ENCODE data around the gene SPTAN1.

Gene SPTAN1

GRCh38 chr9:128651798-128652197, 99.4 kb downstream of the SPTAN1 start:
- Histone ChIP-seq H2AFZ (ENCODE audit: low read depth, low read length) (no peak overlapping the region), H3K4me3 (ENCODE audit: insufficient read depth in 1 of 2, low read depth in 1 of 2, low read length in 2 of 2) (no peak overlapping the region), H3K14ac (ENCODE audit: low read length in 2 of 2) (no peak overlapping the region), H3K9me3 (ENCODE audit: control insufficient read depth, low read length) (no peaks in the 10 kb centered on the region), H2BK15ac (ENCODE audit: low read depth, poor library complexity, severe bottlenecking) (no peak overlapping the region), H2BK120ac (ENCODE audit: low read depth, low read length) (no peak overlapping the region), H4K8ac (ENCODE audit: low read length) (no peak overlapping the region), H3K27ac (ENCODE audit: low read length, poor library complexity, severe bottlenecking) (no peak overlapping the region), H3K4ac (ENCODE audit: low read depth in 1 of 2, low read length in 2 of 2) (no peak overlapping the region), H3K36me3 (ENCODE audit: control insufficient read depth in 1 of 2, insufficient read depth in 2 of 2, low read depth in 1 of 2, low read length in 2 of 2) (peaks cover 0 to 4% of the 10 kb centered on the region in 2 experiments), H2AK5ac (ENCODE audit: low read length, severe bottlenecking) (peak overlapping the region; percentile 69), H3K4me2 (ENCODE audit: low read length, poor library complexity, severe bottlenecking) (no peak overlapping the region), H4K91ac (ENCODE audit: low read length) (no peak overlapping the region), H3K9ac (ENCODE audit: low read length) (no peak overlapping the region), H3K18ac (ENCODE audit: low read depth in 1 of 2, low read length in 2 of 2) (no peak overlapping the region), H3K79me1 (replicated peaks; ENCODE audit: low read length, poor library complexity, severe bottlenecking) (peaks cover 21% of the 10 kb centered on the region), H2BK5ac (ENCODE audit: low read depth, low read length, poor library complexity, severe bottlenecking) (no peak overlapping the region), H3K27me3 (ENCODE audit: control insufficient read depth in 1 of 2, insufficient read depth in 1 of 2, low read length in 2 of 2) (no peaks in the 10 kb centered on the region), H3K23ac (ENCODE audit: low read length in 2 of 2) (no peak overlapping the region), H2BK12ac (ENCODE audit: low read length in 2 of 2) (no peak overlapping the region), H3K4me1 (ENCODE audit: control insufficient read depth, insufficient read depth, low read depth, low read length) (peaks cover 11% of the 10 kb centered on the region)
- DNase-seq = no peak
- 96% methylated on average over 5 of the region's 5 CpGs for WGBS

GRCh38 chr9:128653908-128654307, 101.5 kb downstream of the SPTAN1 start:
- H2BK5ac ChIP-seq (ENCODE audit: low read depth, low read length, poor library complexity, severe bottlenecking) = no peak overlapping the region
- no peak overlapping the region for H2BK12ac ChIP-seq (ENCODE audit: low read length in 2 of 2)
- peaks cover 7% of the 10 kb centered on the region for H3K4me1 ChIP-seq (ENCODE audit: control insufficient read depth, insufficient read depth, low read depth, low read length)
- no peaks in the 10 kb centered on the region for H3K9me3 ChIP-seq (ENCODE audit: control insufficient read depth, low read length)
- no peak overlapping the region for H2AFZ ChIP-seq (ENCODE audit: low read depth, low read length)
- 95% methylated on average over 8 of the region's 8 CpGs for WGBS
- H3K9ac ChIP-seq (ENCODE audit: low read length) = no peak overlapping the region
- H3K27me3 ChIP-seq (ENCODE audit: control insufficient read depth in 1 of 2, insufficient read depth in 1 of 2, low read length in 2 of 2) = no peaks in the 10 kb centered on the region
- no peaks in the 10 kb centered on the region for H3K36me3 ChIP-seq (ENCODE audit: control insufficient read depth in 1 of 2, insufficient read depth in 2 of 2, low read depth in 1 of 2, low read length in 2 of 2)
- DNase-seq = no peak
- no peak overlapping the region for H4K8ac ChIP-seq (ENCODE audit: low read length)
- H3K79me1 ChIP-seq (replicated peaks; ENCODE audit: low read length, poor library complexity, severe bottlenecking) = peaks cover 12% of the 10 kb centered on the region
- no peak overlapping the region for H3K4me3 ChIP-seq (ENCODE audit: insufficient read depth in 1 of 2, low read depth in 1 of 2, low read length in 2 of 2)
- H2AK5ac ChIP-seq (ENCODE audit: low read length, severe bottlenecking) = no peak overlapping the region
- no peak overlapping the region for H4K91ac ChIP-seq (ENCODE audit: low read length)
- H2BK120ac ChIP-seq (ENCODE audit: low read depth, low read length) = no peak overlapping the region
- no peak overlapping the region for H3K4ac ChIP-seq (ENCODE audit: low read depth in 1 of 2, low read length in 2 of 2)
- H3K27ac ChIP-seq (ENCODE audit: low read length, poor library complexity, severe bottlenecking) = no peak overlapping the region
- H3K18ac ChIP-seq (ENCODE audit: low read depth in 1 of 2, low read length in 2 of 2) = no peak overlapping the region
- H3K23ac ChIP-seq (ENCODE audit: low read length in 2 of 2) = no peak overlapping the region
- H3K14ac ChIP-seq (ENCODE audit: low read length in 2 of 2) = no peak overlapping the region
- H2BK15ac ChIP-seq (ENCODE audit: low read depth, poor library complexity, severe bottlenecking) = no peak overlapping the region
- H3K4me2 ChIP-seq (ENCODE audit: low read length, poor library complexity, severe bottlenecking) = no peak overlapping the region

GRCh38 chr9:128654481-128654880, 102.1 kb downstream of the SPTAN1 start:
- Histone ChIP-seq H3K4ac (ENCODE audit: low read depth in 1 of 2, low read length in 2 of 2) (no peak overlapping the region), H3K23ac (ENCODE audit: low read length in 2 of 2) (no peak overlapping the region), H3K9me3 (ENCODE audit: control insufficient read depth, low read length) (no peaks in the 10 kb centered on the region), H2BK5ac (ENCODE audit: low read depth, low read length, poor library complexity, severe bottlenecking) (no peak overlapping the region), H3K4me2 (ENCODE audit: low read length, poor library complexity, severe bottlenecking) (no peak overlapping the region), H3K36me3 (ENCODE audit: control insufficient read depth in 1 of 2, insufficient read depth in 2 of 2, low read depth in 1 of 2, low read length in 2 of 2) (no peaks in the 10 kb centered on the region), H2BK12ac (ENCODE audit: low read length in 2 of 2) (no peak overlapping the region), H3K9ac (ENCODE audit: low read length) (no peak overlapping the region), H4K91ac (ENCODE audit: low read length) (no peak overlapping the region), H3K14ac (ENCODE audit: low read length in 2 of 2) (no peak overlapping the region), H2AFZ (ENCODE audit: low read depth, low read length) (no peak overlapping the region), H3K79me1 (replicated peaks; ENCODE audit: low read length, poor library complexity, severe bottlenecking) (peaks cover 12% of the 10 kb centered on the region), H3K18ac (ENCODE audit: low read depth in 1 of 2, low read length in 2 of 2) (no peak overlapping the region), H2BK15ac (ENCODE audit: low read depth, poor library complexity, severe bottlenecking) (no peak overlapping the region), H3K4me3 (ENCODE audit: insufficient read depth in 1 of 2, low read depth in 1 of 2, low read length in 2 of 2) (no peak overlapping the region), H3K4me1 (ENCODE audit: control insufficient read depth, insufficient read depth, low read depth, low read length) (peaks cover 2% of the 10 kb centered on the region), H3K27me3 (ENCODE audit: control insufficient read depth in 1 of 2, insufficient read depth in 1 of 2, low read length in 2 of 2) (no peaks in the 10 kb centered on the region), H4K8ac (ENCODE audit: low read length) (no peak overlapping the region), H3K27ac (ENCODE audit: low read length, poor library complexity, severe bottlenecking) (no peak overlapping the region), H2BK120ac (ENCODE audit: low read depth, low read length) (no peak overlapping the region), H2AK5ac (ENCODE audit: low read length, severe bottlenecking) (no peak overlapping the region)
- DNase-seq = no peak
- 100% methylated on average over 1 of the region's 1 CpG for WGBS

GRCh38 chr9:128656416-128657343, 104.3 kb downstream of the SPTAN1 start, which contains the start of gene DYNC2I2:
DYNC2I2 (minus strand) TSS chr9:128656847; CDS start chr9:128656726, 121 bp downstream.
- Histone ChIP-seq H2BK15ac (ENCODE audit: low read depth, poor library complexity, severe bottlenecking) (peak within 1 kb of the TSS; percentile 73), H3K9ac (ENCODE audit: low read length) (peak within 1 kb of the TSS; percentile 94), H2BK120ac (ENCODE audit: low read depth, low read length) (peak within 1 kb of the TSS; percentile 99), H3K4me1 (ENCODE audit: control insufficient read depth, insufficient read depth, low read depth, low read length) (peaks cover 2% of the 10 kb centered on the region), H4K8ac (ENCODE audit: low read length) (peak within 1 kb of the TSS; percentile 100), H3K4ac (ENCODE audit: low read depth in 1 of 2, low read length in 2 of 2) (peak within 1 kb of the TSS; percentile 42 to 92), H3K14ac (ENCODE audit: low read length in 2 of 2) (peak within 1 kb of the TSS in 1 of 2 experiments; percentile 84), H3K27ac (ENCODE audit: low read length, poor library complexity, severe bottlenecking) (peak within 1 kb of the TSS; percentile 95), H2BK12ac (ENCODE audit: low read length in 2 of 2) (peak within 1 kb of the TSS; percentile 34 to 49), H2BK5ac (ENCODE audit: low read depth, low read length, poor library complexity, severe bottlenecking) (peak within 1 kb of the TSS; percentile 85), H3K4me3 (ENCODE audit: insufficient read depth in 1 of 2, low read depth in 1 of 2, low read length in 2 of 2) (peak within 1 kb of the TSS; percentile 82 to 92), H4K91ac (ENCODE audit: low read length) (peak within 1 kb of the TSS; percentile 99), H3K4me2 (ENCODE audit: low read length, poor library complexity, severe bottlenecking) (peak within 1 kb of the TSS; percentile 81), H3K9me3 (ENCODE audit: control insufficient read depth, low read length) (no peaks in the 10 kb centered on the region), H3K18ac (ENCODE audit: low read depth in 1 of 2, low read length in 2 of 2) (peak within 1 kb of the TSS; percentile 90 to 100), H3K36me3 (ENCODE audit: control insufficient read depth in 1 of 2, insufficient read depth in 2 of 2, low read depth in 1 of 2, low read length in 2 of 2) (no peaks in the 10 kb centered on the region), H3K79me1 (replicated peaks; ENCODE audit: low read length, poor library complexity, severe bottlenecking) (peaks cover 12% of the 10 kb centered on the region), H3K27me3 (ENCODE audit: control insufficient read depth in 1 of 2, insufficient read depth in 1 of 2, low read length in 2 of 2) (no peaks in the 10 kb centered on the region), H3K23ac (ENCODE audit: low read length in 2 of 2) (peak within 1 kb of the TSS in 1 of 2 experiments; percentile 92), H2AK5ac (ENCODE audit: low read length, severe bottlenecking) (no peak within 1 kb of the TSS), H2AFZ (ENCODE audit: low read depth, low read length) (peak within 1 kb of the TSS; percentile 84)
- WGBS = under 1% methylated on average over 64 of the region's 86 CpGs
- peak; percentile 94 for DNase-seq

Data from mesenchymal stem cell (in vitro differentiated cells and primary cell).